HFF-Myc (cell line): Measurements from ENCODE around the gene SCGB1C1.

ENCODE experiments used
- DNase-seq: peaks from one replicate; pipeline ENCODE4 v3.0.0-alpha.2; 2011; ENCODE audit warnings: low read depth; ENCODE audit errors: extremely low read depth
- H3K4me3 ChIP-seq: replicated peaks from 2 replicates; pipeline ENCODE4 v1.5.1; 2011; ENCODE audit warnings: low read depth, mild to moderate bottlenecking, control low read depth, low read length
- CTCF ChIP-seq: IDR thresholded peaks from 2 replicates; pipeline ENCODE4 v1.5.1; 2012; ENCODE audit warnings: mild to moderate bottlenecking, low read depth, low read length, control low read depth; ENCODE audit errors: missing control alignments

Gene SCGB1C1

GRCh38 chr11:221998-222789 is 29.3 kb downstream of the SCGB1C1 start:
- no peak for TF ChIP-seq CTCF
- no peak overlapping the region for H3K4me3 ChIP-seq
- DNase-seq, result no peak

GRCh38 chr11:223026-223789 is 30.3 kb downstream of the SCGB1C1 start:
- H3K4me3 ChIP-seq, result no peak overlapping the region
- no peak for TF ChIP-seq CTCF
- DNase-seq, result no peak

- DNase-seq, result no peak
- TF ChIP-seq CTCF, result no peak
- H3K4me3 ChIP-seq, result no peak overlapping the region
Measured at GRCh38 chr11:223884-224283, 31.0 kb downstream of the SCGB1C1 start.

- DNase-seq, result no peak
- H3K4me3 ChIP-seq, result no peak overlapping the region
- TF ChIP-seq CTCF, result no peak
Measured at GRCh38 chr11:224424-224823, 31.5 kb downstream of the SCGB1C1 start.

- no peak for DNase-seq
- TF ChIP-seq CTCF, result no peak
- no peak overlapping the region for H3K4me3 ChIP-seq
Measured at GRCh38 chr11:225734-226453, 33.0 kb downstream of the SCGB1C1 start.

- no peak overlapping the region for H3K4me3 ChIP-seq
- DNase-seq, result no peak
- TF ChIP-seq CTCF, result no peak
Measured at GRCh38 chr11:227824-228379, 35.0 kb downstream of the SCGB1C1 start.
